Prostate gland (tissue), 2 donors: ENCODE measurements around the gene PLRG1.

Experiments
- CTCF ChIP-seq, 4 experiments: fragments of 200-600 bp in 2 of 4; fragments of 450-650 bp in 2 of 4; sonication (generic) in 2 of 4; IDR thresholded peaks; 1 replicate in 3 of 4; 2 replicates in 1 of 4; pipeline ENCODE4 v1.5.1; 2016 to 2019; ENCODE audit warnings: antibody characterized with exemption in 4 of 4, mild to moderate bottlenecking in 2 of 4, moderate library complexity in 2 of 4
- POLR2A ChIP-seq: fragments of 450-650 bp; IDR thresholded peaks from one replicate; pipeline ENCODE4 v1.6.1; 2016; ENCODE audit warnings: antibody characterized with exemption, mild to moderate bottlenecking

- TF ChIP-seq CTCF (IDR thresholded peaks at IDR 0.05) (no peak), POLR2A (no peak)
Observed at GRCh38 chr4:154487145-154487544, 63.1 kb downstream of the PLRG1 start.
